Heart right ventricle (tissue), 16 donors: ENCODE data around the gene INTS11. TPM values are rescaled to one million over a fixed set of nuclear protein-coding genes. Genes with fewer than 3 reads are reported as not detected.

Experiments used
- ATAC-seq, 8 donors: fragments of 200-7000 bp; cut with Tn5 transposase; one replicate each; pipeline ENCODE4 v1.9.1; 2020; ENCODE audit warnings: mild to moderate bottlenecking in 8 of 8, moderate library complexity in 8 of 8, moderate number of reproducible peaks in 1 of 8
- DNase-seq, 2 donors: peaks; one replicate each; pipeline ENCODE4 v3.0.0-alpha.2; 2020
- H3K27ac ChIP-seq, 10 donors: fragments of 200-600 bp; sonication (generic) in 2 of 10; one replicate each; pipeline versions ENCODE4 v1.5.0 to v1.8.0; 2020 to 2022; ENCODE audit warnings: mild to moderate bottlenecking in 3 of 10
- H3K27me3 ChIP-seq, 7 donors: fragments of 200-600 bp; one replicate each; pipeline ENCODE4 v1.8.0; 2021 to 2022; ENCODE audit warnings: mild to moderate bottlenecking in 2 of 7
- H3K36me3 ChIP-seq, 9 donors: fragments of 200-600 bp; sonication (generic) in 1 of 9; one replicate each; pipeline versions ENCODE4 v1.5.0 to v1.8.0; 2020 to 2022; ENCODE audit warnings: mild to moderate bottlenecking in 2 of 9
- H3K4me1 ChIP-seq, 9 donors: fragments of 200-600 bp; sonication (generic) in 1 of 9; one replicate each; pipeline versions ENCODE4 v1.5.0 to v1.8.0; 2020 to 2022; ENCODE audit warnings: mild to moderate bottlenecking in 4 of 9
- H3K4me3 ChIP-seq, 10 donors: fragments of 200-600 bp; sonication (generic) in 2 of 10; one replicate each; pipeline versions ENCODE4 v1.5.0 to v1.8.0; 2020 to 2022; ENCODE audit warnings: mild to moderate bottlenecking in 7 of 10, moderate library complexity in 2 of 10
- H3K9me3 ChIP-seq, 11 donors: fragments of 200-600 bp in 10 of 11; sonication (generic) in 2 of 11; one replicate each; pipeline versions ENCODE4 v1.5.0 to v1.8.0; 2013 to 2022; ENCODE audit warnings: mild to moderate bottlenecking in 2 of 11, control low read depth in 1 of 11, moderate library complexity in 1 of 11
- CTCF ChIP-seq, 9 donors: fragments of 200-600 bp; sonication (generic) in 2 of 9; IDR thresholded peaks; one replicate each; pipeline versions ENCODE4 v1.5.0 to v1.8.0; 2021 to 2022; ENCODE audit warnings: antibody characterized with exemption in 9 of 9, mild to moderate bottlenecking in 5 of 9, moderate library complexity in 1 of 9
- WGBS, 2 donors: extraction: QIAGEN DNeasy Blood & Tissue Kit; methylation state at CpG; one replicate each; pipeline ENCODE4 v1.1.7; 2013; ENCODE audit warnings: inconsistent platforms in 1 of 2; 5-methylcytosine and 5-hydroxymethylcytosine counted together
- intact Hi-C, 10 donors: fragments of 100-400 bp; cut with DNase I; formaldehyde crosslinking; loops; one replicate each; pipeline versions ENCODE4 v1.11.1 to v1.14.2; 2022
- polyA plus RNA-seq, 2 donors: library from polyadenylated mRNA; stranded (reverse); fragments of 200-250 nt; gene quantifications; one replicate each; pipeline ENCODE4 v1.2.3, GENCODE V29; 2013
- total RNA-seq, 10 donors: library from RNA; stranded (reverse); fragmentation: NEBNext Ultra II Directional in 3 of 10; extraction: Animal tissue kit (Norgen Biotek cat#: 25700) in 3 of 10; gene quantifications; one replicate each; pipeline versions ENCODE4 v1.2.1 to v1.2.4, GENCODE V29; 2021 to 2023
- donor health status: Arrhythmogenic right ventricular cardiomyopathy.
- donor health status: ischemic (EF 13 %, LVEDD 7.1; RV severe dilation, severe dysfunction).
- donor health status: healthy with polysubstance abuse.
- donor health status: DM: no; HTN: yes; CAD: no.
- donor health status: DM: no; HTN: no; CAD: no.
- donor health status: ischemic (EF 25% LVEDD 6.9; RV normal size, moderate dysfunction).
- donor health status: ischemic (EF 25% LVEDD 5.7; RV mildly dilated, moderate dysfunction).
- donor health status: healthy.
- donor health status: DM: yes; HTN: yes; CAD: no.
- donor health status: Ischemic cardiomyopathy.
- donor health status: ischemic (EF 35%, LVEDD 5.7; RV mildly dilated, moderate dysfunction).
- donor health status: nonischemic (EF 11% LVEDD 7.7; RV severe dilation, severe dysfunction).
- donor health status: DM: yes; HTN: yes; CAD: no.
- donor health status: PGD.
- donor health status: ischemic (EF 29% LVEDD 5.4; RV normal size, mild dysfunction).
- donor health status: nonischemic (EF 23%, LVEDD 6.1; RV moderate dilation, normal function).

The INTS11 gene
- total and polyA plus RNA-seq, 12 donors, result 44.7 to 269 (median 57.4) TPM

- Histone ChIP-seq H3K9me3 (no peaks in the 10 kb centered on the region), H3K4me3 (peak overlapping the region in 1 of 10 donors; percentile 2)
- intact Hi-C loops, result loop anchor here in 2 of 10 donors (5.0 kb wide), 1 partner anchor 39 kb away; the partner anchor contains the start of genes ACAP3 (in 2 of the 2) and PUSL1 (in 2 of the 2)
These were observed 21.5 kb upstream of the INTS11 start for GRCh38 chr1:1345860-1346500.

GRCh38 chr1:1345384-1345783, 20.9 kb upstream of the INTS11 start:
- no peak overlapping the region for H3K4me3 ChIP-seq
- H3K36me3 ChIP-seq, result peaks cover 0 to 13% (median under 1%) of the 10 kb centered on the region in 9 donors
- intact Hi-C loops, result loop anchor here in 2 of 10 donors (5.0 kb wide), 1 partner anchor 38 kb away; the partner anchor contains the start of genes ACAP3 (in 2 of the 2) and PUSL1 (in 2 of the 2)
- no peak for TF ChIP-seq CTCF (IDR thresholded peaks at IDR 0.05)
- no peak for DNase-seq
- 78 to 81% methylated on average over 16 of the region's 16 CpGs for WGBS, 2 donors
- peak overlapping the region in 3 of 10 donors; percentile 7 to 40 (median 13) for H3K27ac ChIP-seq
- no peak for ATAC-seq
- H3K4me1 ChIP-seq, result peaks cover 27 to 54% (median 47%) of the 10 kb centered on the region in 9 donors
- no peaks in the 10 kb centered on the region for H3K9me3 ChIP-seq
- H3K27me3 ChIP-seq, result no peaks in the 10 kb centered on the region

More at GRCh38 chr1:1345860-1346500, 21.5 kb upstream of the INTS11 start:
- peak in 5 of 8 donors; percentile 11 to 37 (median 18) for ATAC-seq
- peaks cover 0 to 12% (median 0%) of the 10 kb centered on the region in 9 donors for H3K36me3 ChIP-seq
- H3K27ac ChIP-seq, result peak overlapping the region in 9 of 10 donors; percentile 0 to 85 (median 13)
- WGBS, 2 donors, result 55 to 60% methylated on average over 12 of the region's 12 CpGs
- DNase-seq, result peak in 1 of 2 donors; percentile 54
- TF ChIP-seq CTCF (IDR thresholded peaks at IDR 0.05), result no peak
- peaks cover 27 to 54% (median 47%) of the 10 kb centered on the region in 9 donors for H3K4me1 ChIP-seq
- no peaks in the 10 kb centered on the region for H3K27me3 ChIP-seq

DNA sequence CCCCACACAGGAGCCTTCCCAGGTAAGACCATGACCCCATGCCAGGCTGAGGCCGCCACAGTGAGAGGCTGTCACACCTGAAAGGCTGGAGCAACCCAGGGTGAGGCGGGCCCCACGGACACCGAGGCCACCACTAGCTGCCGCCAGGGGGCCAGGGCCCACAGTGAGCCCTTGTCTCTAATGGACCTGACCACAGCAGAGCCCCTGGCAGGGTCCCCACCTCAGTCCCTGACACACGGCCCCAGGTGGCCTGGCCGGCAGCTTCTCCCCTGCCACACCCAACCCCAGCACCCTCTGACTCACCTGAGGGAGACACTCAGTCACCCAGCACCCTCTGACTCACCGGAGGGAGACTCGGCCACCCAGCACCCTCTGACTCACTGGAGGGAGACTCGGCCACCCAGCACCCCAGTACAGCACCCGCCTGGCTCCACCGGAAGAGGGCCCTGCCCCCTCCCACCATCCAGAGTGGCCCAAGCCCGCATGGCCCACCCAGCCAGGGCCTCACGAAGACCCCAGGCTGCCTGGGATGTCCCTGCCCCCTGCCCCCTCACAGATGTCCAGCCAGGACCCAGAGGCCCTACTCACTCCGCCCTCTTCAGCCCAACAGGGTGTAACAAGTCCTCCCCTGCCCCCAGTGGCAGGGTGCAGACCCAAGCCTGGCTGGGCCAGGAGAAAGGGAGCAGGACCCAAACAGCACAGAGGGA, 20.3 kb upstream of the INTS11 start:
- WGBS, 2 donors, result 73 to 82% methylated on average over 15 of the region's 15 CpGs
- H3K27ac ChIP-seq, result peak overlapping the region in 3 of 10 donors; percentile 7 to 50 (median 36)
- no peak for DNase-seq
- no peaks in the 10 kb centered on the region for H3K9me3 ChIP-seq
- no peak overlapping the region for H3K4me3 ChIP-seq
- H3K36me3 ChIP-seq, result peaks cover 0 to 19% (median 5%) of the 10 kb centered on the region in 9 donors
- H3K27me3 ChIP-seq, result no peaks in the 10 kb centered on the region
- ATAC-seq, result peak in 1 of 8 donors; percentile 0
- peaks cover 27 to 54% (median 47%) of the 10 kb centered on the region in 9 donors for H3K4me1 ChIP-seq
- intact Hi-C loops, result loop anchor here in 2 of 10 donors (5.0 kb wide), 1 partner anchor 38 kb away; the partner anchor contains the start of genes ACAP3 (in 2 of the 2) and PUSL1 (in 2 of the 2)
- peak in 7 of 9 donors; percentile 9 to 32 (median 17) for TF ChIP-seq CTCF (IDR thresholded peaks at IDR 0.05)

DNA sequence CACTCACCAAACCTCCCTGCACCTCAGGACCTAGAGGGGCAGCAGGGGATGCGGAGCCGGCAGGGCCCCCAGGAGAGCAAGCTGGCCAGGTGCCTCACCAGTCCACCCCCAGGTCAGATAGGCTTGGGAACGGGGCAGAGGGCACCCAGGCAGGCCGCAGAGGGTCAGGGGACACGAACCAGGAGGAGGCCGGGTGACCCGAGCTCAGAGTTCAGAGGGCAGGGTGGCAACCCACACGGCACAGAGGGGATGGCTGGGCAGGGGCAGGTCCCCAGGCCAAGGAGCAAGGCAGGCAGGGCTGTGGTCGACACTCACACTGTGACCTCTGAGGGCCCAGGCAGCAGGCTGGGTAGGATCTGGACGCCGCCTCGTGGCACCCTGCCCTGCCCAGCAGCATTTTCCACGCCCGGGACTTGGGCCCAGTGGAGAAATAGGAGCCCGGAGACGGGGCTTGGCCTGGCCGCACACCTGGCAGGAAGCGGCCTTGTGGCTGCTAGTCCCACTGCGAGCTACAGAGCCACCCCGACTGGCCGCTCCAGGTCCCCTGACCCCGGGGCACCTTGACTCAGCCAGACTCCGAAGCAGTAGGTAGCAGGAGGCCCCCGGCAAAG, 19.5 kb upstream of the INTS11 start:
- peak overlapping the region in 3 of 10 donors; percentile 16 to 50 (median 36) for H3K27ac ChIP-seq
- H3K4me1 ChIP-seq, result peaks cover 27 to 54% (median 47%) of the 10 kb centered on the region in 9 donors
- ATAC-seq (peak in 2 of 8 donors; percentile 4), DNase-seq (no peak)
- intact Hi-C loops, result no loop called here
- no peaks in the 10 kb centered on the region for H3K9me3 ChIP-seq
- H3K4me3 ChIP-seq, result no peak overlapping the region
- 85 to 87% methylated on average over 24 of the region's 24 CpGs for WGBS, 2 donors
- peaks cover 0 to 27% (median 7%) of the 10 kb centered on the region in 9 donors for H3K36me3 ChIP-seq
- TF ChIP-seq CTCF (IDR thresholded peaks at IDR 0.05), result no peak
- H3K27me3 ChIP-seq, result no peaks in the 10 kb centered on the region
